Hepatocyte (in vitro differentiated cells): ENCODE measurements around the gene LARP1.

Experiments used
- CTCF ChIP-seq: fragments of 200-600 bp; sonication (generic); IDR thresholded peaks from 2 replicates; pipeline ENCODE4 v1.5.1; 2016; ENCODE audit warnings: antibody characterized with exemption, mild to moderate bottlenecking; ENCODE audit not compliant: poor library complexity
- EZH2 ChIP-seq: fragments of 200-600 bp; sonication (generic); IDR thresholded peaks from 2 replicates; pipeline ENCODE4 v1.6.1; 2016; ENCODE audit warnings: antibody characterized with exemption, mild to moderate bottlenecking, borderline replicate concordance

GRCh38 chr5:154770111-154770510 lies 14.9 kb downstream of the LARP1 start:
- TF ChIP-seq CTCF (no peak), EZH2 (no peak)
